ENCODE data around the gene ABCC3. TPM values are rescaled to one million over a fixed set of nuclear protein-coding genes. Genes with fewer than 3 reads are reported as not detected.

The ABCC3 gene, protein sequence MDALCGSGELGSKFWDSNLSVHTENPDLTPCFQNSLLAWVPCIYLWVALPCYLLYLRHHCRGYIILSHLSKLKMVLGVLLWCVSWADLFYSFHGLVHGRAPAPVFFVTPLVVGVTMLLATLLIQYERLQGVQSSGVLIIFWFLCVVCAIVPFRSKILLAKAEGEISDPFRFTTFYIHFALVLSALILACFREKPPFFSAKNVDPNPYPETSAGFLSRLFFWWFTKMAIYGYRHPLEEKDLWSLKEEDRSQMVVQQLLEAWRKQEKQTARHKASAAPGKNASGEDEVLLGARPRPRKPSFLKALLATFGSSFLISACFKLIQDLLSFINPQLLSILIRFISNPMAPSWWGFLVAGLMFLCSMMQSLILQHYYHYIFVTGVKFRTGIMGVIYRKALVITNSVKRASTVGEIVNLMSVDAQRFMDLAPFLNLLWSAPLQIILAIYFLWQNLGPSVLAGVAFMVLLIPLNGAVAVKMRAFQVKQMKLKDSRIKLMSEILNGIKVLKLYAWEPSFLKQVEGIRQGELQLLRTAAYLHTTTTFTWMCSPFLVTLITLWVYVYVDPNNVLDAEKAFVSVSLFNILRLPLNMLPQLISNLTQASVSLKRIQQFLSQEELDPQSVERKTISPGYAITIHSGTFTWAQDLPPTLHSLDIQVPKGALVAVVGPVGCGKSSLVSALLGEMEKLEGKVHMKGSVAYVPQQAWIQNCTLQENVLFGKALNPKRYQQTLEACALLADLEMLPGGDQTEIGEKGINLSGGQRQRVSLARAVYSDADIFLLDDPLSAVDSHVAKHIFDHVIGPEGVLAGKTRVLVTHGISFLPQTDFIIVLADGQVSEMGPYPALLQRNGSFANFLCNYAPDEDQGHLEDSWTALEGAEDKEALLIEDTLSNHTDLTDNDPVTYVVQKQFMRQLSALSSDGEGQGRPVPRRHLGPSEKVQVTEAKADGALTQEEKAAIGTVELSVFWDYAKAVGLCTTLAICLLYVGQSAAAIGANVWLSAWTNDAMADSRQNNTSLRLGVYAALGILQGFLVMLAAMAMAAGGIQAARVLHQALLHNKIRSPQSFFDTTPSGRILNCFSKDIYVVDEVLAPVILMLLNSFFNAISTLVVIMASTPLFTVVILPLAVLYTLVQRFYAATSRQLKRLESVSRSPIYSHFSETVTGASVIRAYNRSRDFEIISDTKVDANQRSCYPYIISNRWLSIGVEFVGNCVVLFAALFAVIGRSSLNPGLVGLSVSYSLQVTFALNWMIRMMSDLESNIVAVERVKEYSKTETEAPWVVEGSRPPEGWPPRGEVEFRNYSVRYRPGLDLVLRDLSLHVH (N-terminal part only)
- 10 to 100 TPM in 1 of 8 experiments, 1 to 10 TPM in 2, under 1 TPM in 4, not detected in 1; 0.27 to 21.6 (median 0.90) TPM for total RNA-seq

DNA sequence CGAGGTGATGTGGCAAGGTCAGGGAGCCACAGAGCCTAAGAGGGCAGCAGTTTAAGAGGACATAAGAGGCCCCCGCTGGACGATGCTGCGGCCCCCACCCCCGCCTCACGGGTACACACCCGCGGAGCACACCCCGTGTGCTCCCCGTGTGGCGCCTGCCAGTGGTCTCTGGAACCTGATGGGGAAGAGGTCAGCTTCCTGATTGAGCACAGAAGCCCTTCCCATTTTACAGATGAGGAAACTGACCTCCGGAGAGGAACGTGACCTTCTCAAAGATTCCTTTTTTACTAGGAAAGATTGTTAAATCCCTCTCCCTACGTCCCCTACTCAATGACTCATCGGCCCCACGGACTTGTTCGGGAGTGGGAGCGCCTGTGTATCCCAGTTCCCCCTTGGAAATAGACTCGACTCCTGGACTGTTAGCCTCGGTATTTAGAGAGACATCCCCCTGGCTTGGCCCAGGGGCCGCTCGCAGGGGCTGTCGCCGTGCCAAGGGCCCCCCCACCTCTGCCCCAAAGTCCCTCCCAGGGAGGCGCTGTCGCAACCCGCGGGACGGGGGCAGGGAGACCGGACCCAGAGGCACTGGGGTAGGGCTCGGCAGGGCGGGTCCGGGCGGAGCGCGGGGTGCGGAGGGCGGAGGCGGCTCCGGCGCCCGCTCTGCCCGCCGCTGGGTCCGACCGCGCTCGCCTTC is at the start of gene ABCC3:
Gene ABCC3, plus strand, starts transcription at position 658 of the 691 bp plus-strand sequence. CDS start 56 bp downstream, outside the sequence.
- H3K4me1 ChIP-seq (replicated peaks in 1 of 2) = peaks cover 12 to 18% of the 10 kb centered on the region in 2 donors
- WGBS, 10 experiments = 8 to 37% (median 30%) methylated on average over 2 to 11 of the region's 48 CpGs; no CpG with 5 or more reads in 6 of the 10 experiments
- in situ Hi-C loops (cut with MboI; ENCODE audit: low pct_unique_long_range_greater_than_20kb in 2 of 9, low sequenced_read_pairs in 9 of 9, unreplicated experiment in 9 of 9) = no loop called here
- ATAC-seq (replicated peaks in 6 of 8) = peak; percentile 65 to 77 (median 72)
- H3K4me3 ChIP-seq = peak within 1 kb of the TSS in 4 of 5 donors; percentile 7 to 32 (median 25)
- H3K27ac ChIP-seq = no peak within 1 kb of the TSS

- Histone ChIP-seq H3K27ac (peak overlapping the region; percentile 51 to 75), H3K4me1 (replicated peaks in 1 of 2) (peaks cover 65 to 72% of the 10 kb centered on the region in 2 donors), H3K4me3 (no peak overlapping the region)
- in situ Hi-C loops (cut with MboI; ENCODE audit: low pct_unique_long_range_greater_than_20kb in 2 of 9, low sequenced_read_pairs in 9 of 9, unreplicated experiment in 9 of 9) = no loop called here
- ATAC-seq (replicated peaks in 6 of 8) = no peak
- 29 to 80% methylated on average over 1 of the region's 4 CpGs; no CpG with 5 or more reads in 8 of the 10 experiments for WGBS, 10 experiments
Measured at GRCh38 chr17:50585346-50585745, 49.3 kb upstream of the ABCC3 start.

GRCh38 chr17:50585891-50586290 is 48.8 kb upstream of the ABCC3 start:
- in situ Hi-C loops (cut with MboI; ENCODE audit: low pct_unique_long_range_greater_than_20kb in 2 of 9, low sequenced_read_pairs in 9 of 9, unreplicated experiment in 9 of 9) = no loop called here
- WGBS, 10 experiments = 20 to 44% (median 34%) methylated on average over 2 to 7 of the region's 8 CpGs; no CpG with 5 or more reads in 7 of the 10 experiments
- H3K4me3 ChIP-seq = no peak overlapping the region
- ATAC-seq (replicated peaks in 6 of 8) = peak in 3 of 8 experiments; percentile 51 to 54 (median 52)
- H3K27ac ChIP-seq = peak overlapping the region; percentile 51 to 75
- peaks cover 62 to 66% of the 10 kb centered on the region in 2 donors for H3K4me1 ChIP-seq (replicated peaks in 1 of 2)

GRCh38 chr17:50586421-50587247 is 48.0 kb upstream of the ABCC3 start:
- in situ Hi-C loops (cut with MboI; ENCODE audit: low pct_unique_long_range_greater_than_20kb in 2 of 9, low sequenced_read_pairs in 9 of 9, unreplicated experiment in 9 of 9) = no loop called here
- WGBS, 10 experiments = 51 to 100% (median 80%) methylated on average over 1 to 6 of the region's 9 CpGs; no CpG with 5 or more reads in 4 of the 10 experiments
- Histone ChIP-seq H3K27ac (peak overlapping the region; percentile 51 to 75), H3K4me1 (replicated peaks in 1 of 2) (peaks cover 62 to 66% of the 10 kb centered on the region in 2 donors), H3K4me3 (no peak overlapping the region)
- ATAC-seq (replicated peaks in 6 of 8) = peak in 1 of 8 experiments; percentile 0

DNA sequence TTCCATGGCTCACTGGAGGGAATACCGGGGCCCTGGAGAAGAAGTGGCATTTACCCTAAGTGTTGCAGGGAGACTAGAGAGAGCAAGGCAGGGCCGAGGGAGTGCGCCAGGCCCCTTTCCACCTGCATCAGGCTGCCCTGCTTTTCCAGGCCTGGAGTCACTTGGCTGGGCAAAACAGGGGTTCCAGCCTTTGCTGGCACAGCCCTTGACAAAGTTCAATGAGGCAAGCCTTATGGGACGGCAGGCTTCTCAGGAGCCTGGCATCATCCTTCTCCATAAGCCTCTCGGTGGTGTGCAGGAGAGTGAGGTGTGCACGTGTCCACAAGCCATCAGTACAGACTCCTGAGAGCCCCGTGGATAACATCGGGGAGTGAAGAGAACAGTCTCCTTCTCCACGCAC is 47.1 kb upstream of the ABCC3 start:
- H3K27ac ChIP-seq = no peak overlapping the region

GRCh38 chr17:50588391-50589049 is 46.2 kb upstream of the ABCC3 start:
- H3K27ac ChIP-seq = no peak overlapping the region

More for the DNA sequence above, 47.1 kb upstream of the ABCC3 start:
- WGBS, 10 experiments = 54 to 100% (median 92%) methylated on average over 1 to 9 of the region's 9 CpGs; no CpG with 5 or more reads in 2 of the 10 experiments
- ATAC-seq (replicated peaks in 6 of 8) = no peak
- in situ Hi-C loops (cut with MboI; ENCODE audit: low pct_unique_long_range_greater_than_20kb in 2 of 9, low sequenced_read_pairs in 9 of 9, unreplicated experiment in 9 of 9) = no loop called here
- Histone ChIP-seq H3K4me1 (replicated peaks in 1 of 2) (peaks cover 69 to 70% of the 10 kb centered on the region in 2 donors), H3K4me3 (no peak overlapping the region)

DNA sequence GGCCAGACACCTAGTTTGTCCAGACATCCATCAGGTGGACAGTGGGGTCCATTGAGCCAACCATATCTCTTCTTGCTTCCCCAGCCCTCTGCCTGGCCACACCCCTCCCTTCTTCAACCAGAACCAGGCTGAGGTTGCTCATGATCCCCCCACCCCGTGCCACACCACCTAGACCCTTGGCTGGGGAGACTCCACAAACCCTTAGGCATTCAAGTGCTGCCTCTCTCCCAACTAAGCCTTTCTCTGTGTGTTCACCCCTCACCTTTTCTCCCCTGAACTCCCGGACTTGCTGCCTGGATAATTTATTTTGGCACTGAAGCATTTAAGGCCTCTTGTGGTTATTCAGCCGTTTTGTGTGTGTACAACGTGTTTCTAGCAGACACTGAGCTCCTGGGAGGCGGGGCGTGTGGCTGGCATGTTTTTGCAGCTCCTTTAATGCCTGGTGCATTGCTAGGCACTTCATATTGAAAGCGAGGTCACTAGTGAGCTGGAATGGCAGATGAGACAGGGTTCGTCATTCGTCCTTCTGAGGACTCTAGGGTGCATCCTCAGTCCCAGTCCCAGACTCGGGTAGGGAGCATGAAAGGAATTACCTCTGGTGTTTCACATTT is 45.5 kb upstream of the ABCC3 start:
- WGBS, 10 experiments = 0 to 100% (median 57%) methylated on average over 1 to 7 of the region's 10 CpGs; no CpG with 5 or more reads in 3 of the 10 experiments
- Histone ChIP-seq H3K27ac (peak overlapping the region in 1 of 2 donors; percentile 22), H3K4me3 (no peak overlapping the region), H3K4me1 (replicated peaks in 1 of 2) (peaks cover 70 to 72% of the 10 kb centered on the region in 2 donors)
- ATAC-seq (replicated peaks in 6 of 8) = peak in 2 of 8 experiments; percentile 27 to 32
- in situ Hi-C loops (cut with MboI; ENCODE audit: low pct_unique_long_range_greater_than_20kb in 2 of 9, low sequenced_read_pairs in 9 of 9, unreplicated experiment in 9 of 9) = no loop called here

More at GRCh38 chr17:50588391-50589049, 46.2 kb upstream of the ABCC3 start:
- H3K4me3 ChIP-seq = no peak overlapping the region
- ATAC-seq (replicated peaks in 6 of 8) = peak in 4 of 8 experiments; percentile 2 to 64 (median 46)
- peaks cover 70 to 72% of the 10 kb centered on the region in 2 donors for H3K4me1 ChIP-seq (replicated peaks in 1 of 2)
- 33 to 100% (median 65%) methylated on average over 1 to 5 of the region's 18 CpGs; no CpG with 5 or more reads in 4 of the 10 experiments for WGBS, 10 experiments
- in situ Hi-C loops (cut with MboI; ENCODE audit: low pct_unique_long_range_greater_than_20kb in 2 of 9, low sequenced_read_pairs in 9 of 9, unreplicated experiment in 9 of 9) = no loop called here

DNA sequence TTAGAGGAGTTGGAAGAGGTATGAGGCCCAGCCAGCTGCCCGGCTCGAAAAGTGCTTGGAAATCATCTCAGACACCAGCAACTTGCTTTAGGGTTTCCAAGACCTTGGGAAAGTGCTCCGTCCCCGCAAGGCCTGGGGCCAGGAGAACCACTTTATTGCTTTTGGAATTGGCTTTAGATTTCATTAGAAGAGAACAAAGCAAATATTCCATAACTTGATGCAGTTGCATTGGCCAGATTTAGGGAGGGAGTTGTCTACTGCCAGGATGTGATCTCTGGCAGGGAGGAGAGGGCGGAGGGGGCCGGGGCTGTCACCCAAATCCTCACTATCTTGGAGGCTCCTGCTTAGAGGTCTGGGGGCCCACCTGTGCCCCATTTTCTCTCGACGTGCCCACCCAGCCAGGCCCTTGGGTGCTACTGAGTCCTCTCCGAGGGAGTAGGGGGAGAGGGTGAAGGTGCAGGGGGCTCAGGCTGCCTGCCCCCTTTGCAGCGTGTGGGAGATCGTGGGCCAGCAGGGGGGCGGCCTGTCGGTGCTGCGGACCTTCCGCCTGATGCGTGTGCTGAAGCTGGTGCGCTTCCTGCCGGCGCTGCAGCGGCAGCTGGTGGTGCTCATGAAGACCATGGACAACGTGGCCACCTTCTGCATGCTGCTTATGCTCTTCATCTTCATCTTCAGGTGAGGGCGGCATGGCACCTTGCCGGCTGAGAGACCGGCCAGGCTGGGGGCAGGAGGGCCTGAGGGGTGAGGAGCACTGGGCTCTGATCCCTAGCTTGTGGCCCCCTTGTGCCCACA is 43.5 kb upstream of the ABCC3 start:
- Histone ChIP-seq H3K27ac (no peak overlapping the region), H3K4me3 (no peak overlapping the region), H3K4me1 (replicated peaks in 1 of 2) (peaks cover 63 to 65% of the 10 kb centered on the region in 2 donors)
- in situ Hi-C loops (cut with MboI; ENCODE audit: low pct_unique_long_range_greater_than_20kb in 2 of 9, low sequenced_read_pairs in 9 of 9, unreplicated experiment in 9 of 9) = no loop called here
- ATAC-seq (replicated peaks in 6 of 8) = no peak
- WGBS, 10 experiments = 50 to 100% (median 93%) methylated on average over 2 to 6 of the region's 24 CpGs; no CpG with 5 or more reads in 5 of the 10 experiments

DNA sequence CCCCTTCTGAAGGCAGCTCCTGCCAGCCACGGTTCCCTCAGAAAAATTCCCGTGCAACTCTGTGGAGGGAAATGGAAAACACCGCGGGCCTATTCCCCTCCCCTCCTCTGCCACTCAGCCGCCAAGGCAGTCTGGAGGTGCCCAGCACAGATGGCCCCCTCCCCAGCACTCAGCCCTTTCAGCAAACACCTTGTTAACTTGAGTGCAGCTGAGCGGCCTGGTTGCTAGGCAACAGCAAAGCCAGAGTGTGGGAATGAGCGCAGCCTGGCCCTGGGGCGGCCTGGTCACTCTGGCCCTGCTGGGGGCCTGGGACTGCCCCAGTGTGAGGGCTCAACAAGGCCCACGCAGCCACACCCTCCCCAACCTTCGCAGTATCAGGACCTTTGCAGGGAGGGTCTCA is 41.4 kb upstream of the ABCC3 start:
- WGBS, 10 experiments = 0 to 100% (median 0%) methylated on average over 1 to 7 of the region's 10 CpGs; no CpG with 5 or more reads in 5 of the 10 experiments
- Histone ChIP-seq H3K4me1 (replicated peaks in 1 of 2) (peaks cover 55 to 56% of the 10 kb centered on the region in 2 donors), H3K4me3 (no peak overlapping the region), H3K27ac (peak overlapping the region in 1 of 2 donors; percentile 34)
- in situ Hi-C loops (cut with MboI; ENCODE audit: low pct_unique_long_range_greater_than_20kb in 2 of 9, low sequenced_read_pairs in 9 of 9, unreplicated experiment in 9 of 9) = no loop called here
- ATAC-seq (replicated peaks in 6 of 8) = peak in 6 of 8 experiments; percentile 53 to 93 (median 92)
